GM15510 (cell line): ENCODE results near the gene ADAM8.

Experiments
- POLR2A ChIP-seq: IDR thresholded peaks from 3 replicates; pipeline ENCODE4 v1.6.1; 2011; ENCODE audit warnings: borderline replicate concordance; ENCODE audit not compliant: insufficient read length; ENCODE audit errors: extremely low read depth

The ADAM8 gene

GRCh38 chr10:133276435-133277201 is at the start of gene ADAM8:
Gene ADAM8 (minus strand): TSS chr10:133276868. CDS start chr10:133276817, 51 bp downstream.
- TF ChIP-seq POLR2A: peak; percentile 78

GRCh38 chr10:133326223-133326551 is 49.5 kb upstream of the ADAM8 start:
- no peak for TF ChIP-seq POLR2A

- no peak for TF ChIP-seq POLR2A
Observed at GRCh38 chr10:133325440-133326222, 49.0 kb upstream of the ADAM8 start.

GRCh38 chr10:133324857-133325260 is 48.2 kb upstream of the ADAM8 start:
- no peak for TF ChIP-seq POLR2A

GRCh38 chr10:133324198-133324792 is 47.6 kb upstream of the ADAM8 start:
- TF ChIP-seq POLR2A: no peak

- TF ChIP-seq POLR2A: no peak
Observed at GRCh38 chr10:133318494-133319127, 41.9 kb upstream of the ADAM8 start.

GRCh38 chr10:133316732-133317131 is 40.1 kb upstream of the ADAM8 start:
- no peak for TF ChIP-seq POLR2A

GRCh38 chr10:133316266-133316665 is 39.6 kb upstream of the ADAM8 start:
- TF ChIP-seq POLR2A: no peak

GRCh38 chr10:133315847-133316246 is 39.2 kb upstream of the ADAM8 start:
- no peak for TF ChIP-seq POLR2A

- TF ChIP-seq POLR2A: no peak
Observed at GRCh38 chr10:133314911-133315310, 38.2 kb upstream of the ADAM8 start.

- TF ChIP-seq POLR2A: no peak
Observed at GRCh38 chr10:133313192-133313591, 36.5 kb upstream of the ADAM8 start.

- TF ChIP-seq POLR2A: no peak
Observed at GRCh38 chr10:133312769-133313145, 36.1 kb upstream of the ADAM8 start.

- no peak for TF ChIP-seq POLR2A
Observed at GRCh38 chr10:133312016-133312768, 35.5 kb upstream of the ADAM8 start.

- TF ChIP-seq POLR2A: no peak
Observed at GRCh38 chr10:133311570-133311969, 34.9 kb upstream of the ADAM8 start.
